Activated CD4-positive, alpha-beta T cell treated with anti-CD3 and anti-CD28 coated beads for 36 hours (primary cell): ENCODE data around the gene IL25. TPM values are rescaled to one million over a fixed set of nuclear protein-coding genes. Genes with fewer than 3 reads are reported as not detected.

Experiments
- ATAC-seq: fragments of 200-7000 bp; cut with Tn5 transposase; one replicate; pipeline ENCODE4 v1.10.0; 2021; ENCODE audit warnings: mild to moderate bottlenecking, moderate library complexity
- CTCF ChIA-PET: fragments of 350-600 bp; sonication (Branson Sonifier 250); formaldehyde crosslinking; loops from one replicate; lab custom pipeline; 2021; ENCODE audit warnings: antibody characterized with exemption; lab: Charles Lee
- POLR2A ChIA-PET: fragments of 350-600 bp; sonication (Branson Sonifier 250); formaldehyde crosslinking; loops from one replicate; lab custom pipeline; 2021; ENCODE audit warnings: antibody characterized with exemption, inconsistent platforms; lab: Charles Lee
- DNase-seq: peaks from one replicate; pipeline ENCODE4 v3.0.0-alpha.2; 2020
- H3K27ac Mint-ChIP-seq: one replicate; pipeline ENCODE4 v1.8.0; 2021; ENCODE audit warnings: mixed read lengths
- H3K27me3 Mint-ChIP-seq: one replicate; pipeline ENCODE4 v1.8.0; 2021; ENCODE audit warnings: mixed read lengths
- H3K36me3 Mint-ChIP-seq: one replicate; pipeline ENCODE4 v1.8.0; 2021; ENCODE audit warnings: low read depth, mixed read lengths
- H3K4me1 Mint-ChIP-seq: one replicate; pipeline ENCODE4 v1.8.0; 2021; ENCODE audit warnings: mixed read lengths
- H3K4me3 Mint-ChIP-seq: one replicate; pipeline ENCODE4 v1.8.0; 2021; ENCODE audit warnings: mild to moderate bottlenecking, moderate library complexity, mixed read lengths
- H3K9me3 Mint-ChIP-seq: one replicate; pipeline ENCODE4 v1.8.0; 2021; ENCODE audit warnings: low read depth, mixed read lengths
- intact Hi-C, 2 experiments: fragments of 100-400 bp; cut with DNase I in 1 of 2; cut with micrococcal nuclease in 1 of 2; formaldehyde crosslinking; loops; one replicate each; pipeline versions ENCODE4 v1.14.2 to v1.15.1; 2022 to 2024; cut with DNase I, micrococcal nuclease
- total RNA-seq, 2 experiments: library from RNA; stranded (reverse); gene quantifications; one replicate each; pipeline ENCODE4 v1.2.3, GENCODE V29; 2021

IL25 gene
- total RNA-seq, 2 experiments from 2014 or later: not detected

DNA sequence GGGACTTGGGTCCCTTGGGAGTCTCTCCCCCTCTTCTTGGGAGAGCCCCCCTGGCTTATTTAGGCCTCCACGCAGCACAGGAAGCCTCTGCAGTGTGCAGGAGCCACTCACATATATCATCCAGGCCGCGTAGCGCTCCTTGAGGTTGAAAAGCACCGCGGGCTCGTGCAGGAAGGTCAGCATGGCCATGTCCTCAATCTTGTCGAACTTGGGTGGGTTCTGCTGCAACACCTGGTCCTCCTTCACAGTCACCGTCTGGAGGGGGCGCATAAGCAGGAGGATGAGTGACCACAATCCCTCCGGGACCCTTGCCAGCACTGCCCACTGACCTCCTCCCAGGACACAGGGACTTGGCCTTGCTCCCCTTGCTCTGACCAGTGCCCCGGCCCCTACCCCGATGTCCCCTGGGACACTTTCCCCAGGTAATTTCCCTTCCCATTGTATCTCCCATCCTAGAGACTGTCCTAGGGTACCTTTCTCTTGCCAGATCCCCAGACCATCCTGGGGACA is 33.0 kb downstream of the IL25 start:
- H3K4me3 Mint-ChIP-seq: no peak overlapping the region
- ChIA-PET CTCF (no interaction called here), POLR2A (no interaction called here)
- intact Hi-C loops: no loop called here
- no peaks in the 10 kb centered on the region for H3K4me1 Mint-ChIP-seq
- H3K9me3 Mint-ChIP-seq: no peaks in the 10 kb centered on the region
- ATAC-seq: no peak
- peaks cover 3% of the 10 kb centered on the region for H3K27me3 Mint-ChIP-seq
- H3K36me3 Mint-ChIP-seq: no peaks in the 10 kb centered on the region
- no peak overlapping the region for H3K27ac Mint-ChIP-seq
- DNase-seq: no peak

DNA sequence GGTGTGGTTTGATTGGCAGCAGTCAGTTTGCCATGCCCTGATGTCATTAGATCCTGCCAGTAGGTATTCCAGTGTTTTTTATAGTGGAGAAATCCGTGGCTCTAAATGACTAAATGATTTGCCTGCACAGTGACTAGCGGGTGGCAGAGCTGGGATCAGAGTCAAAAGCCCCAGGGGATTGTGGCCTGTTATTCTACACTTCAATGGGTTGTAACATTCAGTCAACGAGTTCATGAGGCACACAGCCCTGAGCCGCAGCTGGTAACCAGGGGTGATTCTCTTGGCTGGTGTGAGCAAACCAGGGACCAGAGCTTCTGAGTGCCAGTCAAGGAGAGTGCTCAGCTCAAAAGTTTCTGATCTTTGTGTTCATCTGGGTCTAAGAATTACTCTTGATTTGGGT is 33.6 kb downstream of the IL25 start:
- POLR2A ChIA-PET: no interaction called here
- Mint-ChIP-seq H3K4me3 (no peak overlapping the region), H3K36me3 (no peaks in the 10 kb centered on the region), H3K9me3 (no peaks in the 10 kb centered on the region), H3K27ac (no peak overlapping the region), H3K4me1 (no peaks in the 10 kb centered on the region), H3K27me3 (peaks cover 3% of the 10 kb centered on the region)
- intact Hi-C loops: no loop called here
- CTCF ChIA-PET: interaction anchor here (1.1 kb wide), 1 partner anchor 85 kb away, joined by 6 read pairs; the partner anchor contains the start of gene PABPN1
- ATAC-seq (no peak), DNase-seq (no peak)

DNA sequence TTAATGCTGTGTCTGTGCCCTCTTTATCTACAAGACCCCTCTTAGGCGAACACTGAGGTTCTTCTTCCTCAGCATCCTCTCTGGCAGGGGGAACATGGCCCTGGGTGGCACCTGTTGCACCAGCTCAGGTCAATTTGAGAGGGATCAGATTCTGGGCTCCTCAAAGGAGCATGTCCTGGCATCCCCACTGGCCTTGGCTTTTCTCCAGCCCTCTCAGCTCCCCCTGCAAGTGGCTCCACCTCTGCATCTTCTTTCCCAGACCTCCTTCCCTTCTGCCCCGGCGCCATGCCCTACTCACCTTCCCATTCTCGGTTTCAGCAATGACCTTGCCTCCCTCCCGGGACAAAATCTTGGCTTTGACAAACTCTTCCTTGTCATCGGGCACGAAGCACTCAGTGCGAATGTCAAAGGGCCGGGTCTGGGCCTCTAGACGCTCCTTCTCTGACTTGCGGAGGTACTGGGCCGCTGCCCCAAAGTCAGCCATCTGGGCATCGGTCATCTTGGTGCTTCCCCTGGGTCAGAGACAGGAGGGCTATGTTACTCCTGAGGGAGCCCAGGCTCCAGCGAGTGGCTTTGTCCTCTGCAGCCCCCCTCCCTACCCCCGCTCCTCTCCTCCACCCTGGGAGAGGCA is 34.2 kb downstream of the IL25 start:
- CTCF ChIA-PET: interaction anchor here (1.1 kb wide), 1 partner anchor 86 kb away, joined by 6 read pairs; the partner anchor contains the start of gene PABPN1
- Mint-ChIP-seq H3K27me3 (peaks cover 3% of the 10 kb centered on the region), H3K4me1 (no peaks in the 10 kb centered on the region), H3K9me3 (no peaks in the 10 kb centered on the region), H3K27ac (no peak overlapping the region), H3K36me3 (no peaks in the 10 kb centered on the region), H3K4me3 (no peak overlapping the region)
- POLR2A ChIA-PET: no interaction called here
- intact Hi-C loops: no loop called here
- ATAC-seq (no peak), DNase-seq (no peak)

DNA sequence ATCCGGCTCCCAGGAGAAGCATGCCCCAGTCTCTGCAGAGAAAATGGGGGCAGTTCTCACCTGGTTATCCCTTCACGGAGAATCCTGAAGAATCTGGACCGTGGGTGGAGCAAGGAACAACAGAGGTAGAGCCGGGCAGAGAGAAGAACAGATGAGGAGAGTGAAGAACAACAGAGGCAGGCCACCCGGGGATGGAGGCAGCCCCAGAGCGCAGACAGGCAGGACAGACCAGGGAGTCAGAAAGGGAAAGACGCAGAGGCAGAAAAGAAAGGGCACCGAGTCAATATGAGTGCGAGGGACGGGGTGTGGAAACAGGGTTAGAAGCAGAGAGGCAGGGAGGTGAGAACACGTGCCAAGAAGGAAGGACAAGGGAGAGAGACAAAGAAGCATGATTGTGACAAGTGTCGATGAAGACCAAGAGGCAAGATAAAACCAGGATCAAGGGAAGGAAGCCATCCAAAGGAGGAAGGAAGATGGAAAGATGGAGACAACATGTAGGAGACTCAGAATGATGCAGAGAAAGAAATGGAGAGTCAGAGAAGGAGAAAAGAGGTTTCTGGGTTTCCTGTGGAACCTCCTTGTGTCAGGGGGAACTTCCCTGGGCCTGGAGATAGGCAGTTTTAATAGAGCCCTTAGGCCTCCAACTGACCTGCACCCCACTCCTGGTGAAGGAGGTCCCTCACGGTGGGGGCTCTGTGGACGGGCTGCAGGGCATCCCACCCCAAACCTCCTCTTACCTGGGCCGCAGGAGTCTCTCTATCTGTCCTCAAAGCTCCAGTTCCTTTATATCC is 35.1 kb downstream of the IL25 start, which contains the start of gene MYH6:
Gene MYH6, minus strand, starts transcription at position 758 of the 791 bp plus-strand sequence. CDS start 1,050 bp downstream, outside the sequence.
- Mint-ChIP-seq H3K27ac (no peak within 1 kb of the TSS), H3K4me3 (no peak within 1 kb of the TSS), H3K4me1 (no peaks in the 10 kb centered on the region), H3K9me3 (no peaks in the 10 kb centered on the region), H3K27me3 (peaks cover 3% of the 10 kb centered on the region), H3K36me3 (no peaks in the 10 kb centered on the region)
- POLR2A ChIA-PET: no interaction called here
- DNase-seq: no peak
- intact Hi-C loops: no loop called here
- ATAC-seq: no peak
- CTCF ChIA-PET: no interaction called here

DNA sequence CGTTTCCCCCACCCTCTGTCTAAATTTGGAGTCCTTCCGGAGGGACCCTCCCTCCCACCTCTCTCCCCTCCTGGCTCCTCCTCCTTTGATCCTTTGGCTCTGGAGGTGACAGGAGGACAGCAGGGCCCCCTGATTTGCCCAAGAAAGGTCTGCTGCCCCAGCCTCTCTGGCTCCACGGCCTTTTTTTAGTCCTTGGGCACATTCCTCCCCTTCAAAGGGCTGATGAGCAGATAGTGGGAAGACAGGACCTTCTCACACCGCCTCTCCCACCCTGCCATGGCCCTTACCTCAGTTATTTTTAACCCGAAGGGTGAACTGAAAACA is 35.7 kb downstream of the IL25 start:
- no peak overlapping the region for H3K27ac Mint-ChIP-seq
- CTCF ChIA-PET: no interaction called here
- H3K27me3 Mint-ChIP-seq: peaks cover 3% of the 10 kb centered on the region
- POLR2A ChIA-PET: no interaction called here
- H3K36me3 Mint-ChIP-seq: no peaks in the 10 kb centered on the region
- intact Hi-C loops: no loop called here
- DNase-seq (no peak), ATAC-seq (no peak)
- no peaks in the 10 kb centered on the region for H3K9me3 Mint-ChIP-seq
- H3K4me3 Mint-ChIP-seq: no peak overlapping the region
- no peaks in the 10 kb centered on the region for H3K4me1 Mint-ChIP-seq

DNA sequence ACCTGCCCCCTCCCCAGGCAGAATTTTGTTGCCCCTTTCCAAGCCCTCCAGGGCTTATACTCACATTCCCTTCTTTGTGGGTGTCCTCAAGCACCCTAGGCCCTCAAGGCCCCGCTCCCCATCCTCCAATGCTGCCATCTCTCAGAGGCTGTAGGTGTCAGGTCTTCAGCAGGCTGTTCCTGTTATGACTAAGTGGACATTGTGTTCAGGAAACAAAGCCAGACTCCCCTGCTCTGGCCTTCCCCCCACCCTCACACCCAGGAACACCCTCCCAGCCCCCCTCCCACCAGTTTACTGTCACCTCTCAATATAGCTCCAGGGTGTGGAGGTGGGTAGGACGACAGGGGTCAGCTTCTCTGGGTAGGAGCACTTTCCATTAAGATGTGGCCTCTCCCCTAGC is 36.9 kb downstream of the IL25 start:
- Mint-ChIP-seq H3K9me3 (no peaks in the 10 kb centered on the region), H3K36me3 (no peaks in the 10 kb centered on the region), H3K4me3 (no peak overlapping the region), H3K4me1 (no peaks in the 10 kb centered on the region), H3K27ac (no peak overlapping the region), H3K27me3 (peaks cover 3% of the 10 kb centered on the region)
- DNase-seq: no peak
- peak; percentile 33 for ATAC-seq
- intact Hi-C loops: no loop called here
- POLR2A ChIA-PET: no interaction called here
- CTCF ChIA-PET: no interaction called here

DNA sequence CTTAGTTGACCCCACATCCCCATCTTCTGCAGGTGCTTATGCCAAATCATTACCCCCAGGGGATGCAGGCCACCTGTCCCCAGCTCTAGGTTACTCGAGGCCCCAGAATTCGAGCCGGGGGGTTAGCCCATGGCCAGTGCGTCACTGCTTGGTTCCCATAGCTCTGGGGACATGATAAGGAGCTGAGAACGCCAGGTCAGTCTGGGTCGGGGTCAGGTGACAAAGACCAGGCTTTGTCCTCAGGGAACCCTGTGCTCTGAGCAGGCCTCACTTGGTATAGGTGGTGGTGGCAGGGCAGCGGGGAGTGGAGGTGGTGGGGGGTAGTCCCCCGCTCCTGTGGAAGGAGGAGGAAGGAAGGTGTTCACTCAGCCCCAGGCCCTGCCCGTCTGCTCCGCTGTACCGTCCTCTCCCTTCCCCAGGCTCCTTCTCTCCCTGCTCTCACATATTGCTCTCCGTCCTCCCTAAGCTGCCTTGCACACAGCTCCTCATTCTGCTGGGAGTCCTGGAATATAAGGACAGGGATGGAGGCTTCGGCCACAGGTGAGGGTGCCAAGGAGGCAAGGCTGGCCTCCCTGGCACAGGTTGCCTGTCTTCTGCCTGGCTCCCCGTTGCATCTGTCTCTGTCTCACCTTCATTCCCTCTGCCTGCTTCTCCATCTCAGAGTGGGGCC is 37.5 kb downstream of the IL25 start:
- intact Hi-C loops: no loop called here
- CTCF ChIA-PET: interaction anchor here (0.5 kb wide), 1 partner anchor 663 kb away, joined by 3 read pairs; no protein-coding TSS in a partner anchor
- no peaks in the 10 kb centered on the region for H3K4me1 Mint-ChIP-seq
- POLR2A ChIA-PET: no interaction called here
- H3K4me3 Mint-ChIP-seq: no peak overlapping the region
- ATAC-seq (no peak), DNase-seq (no peak)
- no peaks in the 10 kb centered on the region for H3K36me3 Mint-ChIP-seq
- H3K27ac Mint-ChIP-seq: no peak overlapping the region
- no peaks in the 10 kb centered on the region for H3K9me3 Mint-ChIP-seq
- H3K27me3 Mint-ChIP-seq: no peaks in the 10 kb centered on the region

DNA sequence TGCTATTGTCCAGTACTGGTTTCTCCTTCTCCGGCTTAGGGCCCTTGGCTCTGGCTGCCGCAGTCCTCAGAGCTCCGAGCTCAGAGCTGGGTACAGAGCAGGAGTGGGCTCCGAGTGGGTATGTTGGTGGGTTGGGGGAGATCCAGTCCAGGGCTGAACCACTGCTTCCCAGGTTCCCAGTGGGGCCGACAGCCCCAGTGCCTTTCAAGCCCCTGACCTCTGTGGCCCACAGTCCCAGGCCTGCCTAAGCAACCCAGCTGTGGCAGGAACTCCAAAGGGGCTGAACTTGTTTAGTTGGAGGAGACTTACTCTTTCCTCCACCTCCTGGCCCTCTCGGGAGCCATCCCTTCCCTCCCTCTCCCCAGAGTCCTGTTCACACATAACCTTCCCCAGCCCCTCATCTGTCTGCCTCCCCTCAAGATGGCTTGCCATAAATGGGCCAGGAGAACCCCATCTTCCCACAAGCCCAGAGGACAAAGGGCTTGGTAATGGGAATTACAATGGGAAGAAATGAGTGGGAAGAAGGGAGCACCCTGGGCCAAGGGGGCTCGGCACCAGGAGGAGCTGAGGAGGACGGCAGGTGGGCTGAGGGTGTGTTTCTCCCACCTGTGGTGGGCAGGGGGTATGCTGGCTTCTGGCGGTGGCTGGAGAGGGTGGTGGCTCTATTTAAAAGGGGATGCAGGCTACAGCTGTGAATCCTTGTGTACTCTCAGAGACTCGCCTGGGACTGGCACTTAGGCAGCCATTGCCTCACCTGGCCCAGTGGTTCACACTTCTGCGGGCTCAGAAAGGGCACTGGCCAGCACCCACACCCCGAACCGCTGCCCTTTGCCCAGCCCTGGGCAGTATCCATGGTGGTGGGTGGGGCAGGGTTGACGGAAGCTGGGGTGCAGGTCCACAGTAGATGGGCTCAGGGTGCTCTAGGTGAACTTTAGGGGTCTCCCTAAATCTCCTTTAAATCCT is 39.2 kb downstream of the IL25 start:
- H3K9me3 Mint-ChIP-seq: no peaks in the 10 kb centered on the region
- no peak overlapping the region for H3K4me3 Mint-ChIP-seq
- POLR2A ChIA-PET: no interaction called here
- no peaks in the 10 kb centered on the region for H3K27me3 Mint-ChIP-seq
- H3K27ac Mint-ChIP-seq: no peak overlapping the region
- CTCF ChIA-PET: interaction anchor here (0.5 kb wide), 1 partner anchor 227 kb away, joined by 3 read pairs; no protein-coding TSS in a partner anchor
- DNase-seq: no peak
- no peaks in the 10 kb centered on the region for H3K36me3 Mint-ChIP-seq
- intact Hi-C loops: no loop called here
- H3K4me1 Mint-ChIP-seq: no peaks in the 10 kb centered on the region
- no peak for ATAC-seq

DNA sequence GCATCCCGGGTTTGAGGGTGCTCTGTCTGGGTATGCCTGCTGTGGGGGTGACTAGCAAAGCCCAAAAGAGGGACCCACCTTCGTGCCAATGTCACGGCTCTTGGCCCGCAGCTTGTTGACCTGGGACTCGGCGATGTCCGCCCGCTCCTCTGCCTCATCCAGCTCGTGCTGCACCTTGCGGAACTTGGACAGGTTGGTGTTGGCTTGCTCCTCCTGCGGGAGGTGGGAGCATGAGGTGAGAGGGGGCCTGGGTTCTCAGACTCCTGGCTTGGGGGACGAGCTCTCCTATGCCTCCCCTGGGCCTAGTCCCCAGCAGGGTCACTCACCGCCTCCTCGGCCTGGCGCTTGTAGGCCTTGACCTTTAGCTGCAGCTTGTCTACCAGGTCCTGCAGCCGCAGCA is 41.1 kb downstream of the IL25 start:
- intact Hi-C loops: no loop called here
- no peak overlapping the region for H3K27ac Mint-ChIP-seq
- no peaks in the 10 kb centered on the region for H3K9me3 Mint-ChIP-seq
- CTCF ChIA-PET: interaction anchor here (0.7 to 1.4 kb wide), 2 partner anchors 20 to 33 kb away, joined by 3 to 5 read pairs; no protein-coding TSS in a partner anchor
- no peaks in the 10 kb centered on the region for H3K36me3 Mint-ChIP-seq
- POLR2A ChIA-PET: no interaction called here
- H3K4me1 Mint-ChIP-seq: no peaks in the 10 kb centered on the region
- ATAC-seq (no peak), DNase-seq (no peak)
- no peak overlapping the region for H3K4me3 Mint-ChIP-seq
- peaks cover 2% of the 10 kb centered on the region for H3K27me3 Mint-ChIP-seq

DNA sequence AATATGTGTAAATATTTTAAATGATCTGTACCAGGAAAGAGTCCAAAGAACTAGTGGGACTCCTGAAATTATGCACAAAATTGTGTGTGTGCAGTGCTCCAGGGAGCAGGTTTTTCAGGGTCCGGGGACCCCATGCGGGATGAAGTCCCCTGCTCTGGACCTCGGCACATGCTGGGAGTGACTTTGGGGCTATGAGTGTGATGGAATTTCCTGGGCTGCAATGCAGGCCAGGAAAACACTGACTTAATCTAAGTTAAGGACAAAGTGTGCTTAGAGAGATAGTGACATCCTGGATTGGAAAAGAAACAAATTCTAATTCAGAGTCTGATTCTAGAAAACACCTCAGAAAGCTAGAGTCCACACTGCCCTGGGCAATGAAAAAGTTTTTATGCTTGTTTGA is 41.6 kb downstream of the IL25 start:
- no peak for DNase-seq
- ChIA-PET CTCF (interaction anchor here (0.6 to 1.4 kb wide), 2 partner anchors 14 to 34 kb away, joined by 3 to 4 read pairs; no protein-coding TSS in a partner anchor), POLR2A (no interaction called here)
- ATAC-seq: no peak
- no peaks in the 10 kb centered on the region for H3K36me3 Mint-ChIP-seq
- intact Hi-C loops: no loop called here
- no peak overlapping the region for H3K4me3 Mint-ChIP-seq
- peaks cover 2% of the 10 kb centered on the region for H3K27me3 Mint-ChIP-seq
- no peak overlapping the region for H3K27ac Mint-ChIP-seq
- no peaks in the 10 kb centered on the region for H3K9me3 Mint-ChIP-seq
- H3K4me1 Mint-ChIP-seq: no peaks in the 10 kb centered on the region
